HG03095 (cell line): ENCODE data around the gene DGCR8.

Experiments used
- ATAC-seq: cut with Tn5 transposase; IDR thresholded peaks from one replicate; pipeline ENCODE4 v1.9.1; 2021; ENCODE audit warnings: moderate library complexity; ENCODE audit not compliant: unreplicated experiment

Gene DGCR8

GRCh38 chr22:20135806-20136602, 56.0 kb downstream of the DGCR8 start:
- no peak for ATAC-seq

GRCh38 chr22:20136603-20136873, 56.5 kb downstream of the DGCR8 start:
- ATAC-seq, result no peak

GRCh38 chr22:20137113-20137512, 57.1 kb downstream of the DGCR8 start:
- ATAC-seq, result no peak

- no peak for ATAC-seq
Observed at GRCh38 chr22:20137671-20138416, 57.8 kb downstream of the DGCR8 start.

GRCh38 chr22:20138417-20138738, 58.3 kb downstream of the DGCR8 start:
- ATAC-seq, result no peak

GRCh38 chr22:20138868-20139267, 58.8 kb downstream of the DGCR8 start:
- no peak for ATAC-seq

- no peak for ATAC-seq
Observed at GRCh38 chr22:20139391-20140106, 59.5 kb downstream of the DGCR8 start.

GRCh38 chr22:20140107-20140445, 60.0 kb downstream of the DGCR8 start:
- no peak for ATAC-seq

- ATAC-seq, result no peak
Observed at GRCh38 chr22:20140521-20140964, 60.5 kb downstream of the DGCR8 start.

- ATAC-seq, result no peak
Observed at GRCh38 chr22:20141186-20142077, 61.4 kb downstream of the DGCR8 start.

GRCh38 chr22:20142711-20143621, 62.9 kb downstream of the DGCR8 start:
- ATAC-seq, result no peak

GRCh38 chr22:20143883-20144665, 64.0 kb downstream of the DGCR8 start:
- no peak for ATAC-seq

- no peak for ATAC-seq
Observed at GRCh38 chr22:20145206-20145831, 65.3 kb downstream of the DGCR8 start.

- ATAC-seq, result no peak
Observed at GRCh38 chr22:20145832-20146223, 65.8 kb downstream of the DGCR8 start.

- no peak for ATAC-seq
Observed at GRCh38 chr22:20146777-20147176, 66.7 kb downstream of the DGCR8 start.

GRCh38 chr22:20147237-20147988, 67.4 kb downstream of the DGCR8 start:
- no peak for ATAC-seq

- ATAC-seq, result no peak
Observed at GRCh38 chr22:20148414-20148813, 68.4 kb downstream of the DGCR8 start.
